Dendritic cell treated with granulocyte-macrophage colony-stimulating factor and Interleukin-4, amounts not matched to agents 40 ng/mL and 50 ng/mL, for 4 days (primary cell): Measurements from ENCODE around the gene PABPC3.

Experiments used
- H3K27ac Mint-ChIP-seq: one replicate; pipeline ENCODE4 v1.8.0; 2022; ENCODE audit warnings: mild to moderate bottlenecking, mixed read lengths
- H3K27me3 Mint-ChIP-seq: one replicate; pipeline ENCODE4 v1.8.0; 2022; ENCODE audit warnings: mild to moderate bottlenecking, mixed read lengths
- H3K36me3 Mint-ChIP-seq: one replicate; pipeline ENCODE4 v1.8.0; 2022; ENCODE audit warnings: low read depth, mixed read lengths
- H3K4me1 Mint-ChIP-seq: one replicate; pipeline ENCODE4 v1.8.0; 2022; ENCODE audit warnings: low read depth, mixed read lengths
- H3K4me3 Mint-ChIP-seq: one replicate; pipeline ENCODE4 v1.8.0; 2022; ENCODE audit warnings: mild to moderate bottlenecking, moderate library complexity, mixed read lengths
- H3K9me3 Mint-ChIP-seq: one replicate; pipeline ENCODE4 v1.8.0; 2022; ENCODE audit warnings: mixed read lengths
- intact Hi-C: fragments of 100-400 bp; cut with micrococcal nuclease; formaldehyde crosslinking; loops from one replicate; pipeline ENCODE4 v1.15.0; 2022

The PABPC3 gene

DNA sequence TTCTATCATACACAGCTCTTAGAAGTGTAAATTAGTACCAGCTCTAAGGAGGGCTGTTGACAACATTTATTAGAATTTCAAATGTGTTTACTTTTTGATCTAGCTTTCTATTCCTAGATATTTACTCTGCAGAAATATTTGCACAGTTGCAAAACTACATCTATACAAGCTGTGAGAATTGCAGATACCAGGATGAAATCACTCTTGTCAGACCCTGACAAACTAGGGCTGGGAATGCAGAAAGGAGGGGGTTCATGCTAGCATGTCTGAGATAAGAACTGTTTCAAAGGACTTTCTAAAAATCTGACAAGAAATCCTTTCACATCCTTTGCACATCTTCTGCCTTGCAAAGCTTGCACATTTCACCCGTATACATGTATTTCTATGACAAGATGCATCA lies 11.8 kb upstream of the PABPC3 start:
- intact Hi-C loops, result no loop called here
- Mint-ChIP-seq H3K36me3 (no peaks in the 10 kb centered on the region), H3K9me3 (no peaks in the 10 kb centered on the region), H3K4me1 (no peaks in the 10 kb centered on the region), H3K27me3 (peaks cover 10% of the 10 kb centered on the region), H3K4me3 (no peak overlapping the region), H3K27ac (no peak overlapping the region)

DNA sequence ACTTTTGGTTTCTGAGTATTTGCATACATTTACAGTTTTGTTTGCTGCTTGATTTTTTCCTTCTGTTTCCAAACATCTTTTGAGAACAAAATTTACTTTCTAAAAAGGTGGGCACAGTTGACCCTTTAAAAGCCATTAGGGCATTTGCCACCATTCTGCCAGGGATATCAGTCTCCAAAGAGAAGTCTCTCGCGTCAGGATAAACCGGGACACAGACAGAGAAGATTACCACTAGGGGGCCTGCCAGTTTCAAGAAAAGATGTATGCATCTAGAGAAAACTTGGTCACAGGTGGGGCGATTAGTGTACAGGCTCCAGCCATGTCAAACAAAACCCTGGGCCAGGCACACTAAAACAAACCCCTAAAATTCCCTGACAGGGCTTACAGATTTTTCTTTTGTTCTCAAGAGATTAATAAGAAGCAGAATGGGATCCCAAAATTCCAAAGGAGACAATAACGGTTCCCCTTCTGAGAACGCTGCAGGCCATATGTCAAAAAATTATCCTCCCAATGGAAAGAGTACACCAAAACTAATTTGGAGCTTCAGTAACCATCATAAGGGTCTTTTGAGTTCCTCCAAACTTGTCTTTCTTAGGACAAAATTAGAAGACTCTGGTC lies 10.7 kb upstream of the PABPC3 start:
- H3K36me3 Mint-ChIP-seq, result no peaks in the 10 kb centered on the region
- no peaks in the 10 kb centered on the region for H3K9me3 Mint-ChIP-seq
- no peak overlapping the region for H3K4me3 Mint-ChIP-seq
- H3K4me1 Mint-ChIP-seq, result peaks cover 5% of the 10 kb centered on the region
- intact Hi-C loops, result no loop called here
- H3K27ac Mint-ChIP-seq, result no peak overlapping the region
- peaks cover 12% of the 10 kb centered on the region for H3K27me3 Mint-ChIP-seq

DNA sequence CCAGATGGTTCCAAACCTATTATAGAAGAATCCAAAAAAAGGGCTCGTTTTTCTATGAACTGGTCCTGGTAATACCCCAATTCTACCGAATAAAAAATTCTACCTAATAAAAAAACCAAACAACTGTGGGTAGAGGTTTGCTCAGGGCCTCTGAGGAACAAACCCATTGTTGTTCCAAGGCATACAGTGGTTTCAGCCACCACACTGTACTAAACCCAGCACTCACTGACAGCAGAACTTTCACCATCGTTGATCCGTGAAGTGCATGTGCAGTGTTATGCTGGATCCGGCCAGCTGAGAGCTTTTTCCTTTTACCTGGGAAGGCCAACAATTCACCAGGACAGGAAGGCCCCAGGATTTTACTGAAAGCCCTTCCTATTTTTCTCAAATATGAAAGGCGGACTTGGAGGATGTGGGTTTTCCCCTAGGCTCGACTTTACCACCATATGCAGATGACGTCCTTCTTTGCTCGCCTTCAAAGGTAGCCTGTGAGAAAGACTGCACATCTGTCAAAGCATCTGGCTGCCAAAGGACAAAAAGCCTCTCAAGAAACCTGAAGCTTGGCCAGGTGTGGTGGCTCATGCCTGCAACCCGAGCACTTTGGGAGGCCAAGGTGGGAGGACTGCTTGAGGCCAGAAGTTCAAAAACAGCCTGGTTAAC lies 7.2 kb upstream of the PABPC3 start:
- no peak overlapping the region for H3K4me3 Mint-ChIP-seq
- no peak overlapping the region for H3K27ac Mint-ChIP-seq
- H3K27me3 Mint-ChIP-seq, result peaks cover 19% of the 10 kb centered on the region
- H3K4me1 Mint-ChIP-seq, result peaks cover 5% of the 10 kb centered on the region
- intact Hi-C loops, result no loop called here
- H3K36me3 Mint-ChIP-seq, result no peaks in the 10 kb centered on the region
- H3K9me3 Mint-ChIP-seq, result no peaks in the 10 kb centered on the region

DNA sequence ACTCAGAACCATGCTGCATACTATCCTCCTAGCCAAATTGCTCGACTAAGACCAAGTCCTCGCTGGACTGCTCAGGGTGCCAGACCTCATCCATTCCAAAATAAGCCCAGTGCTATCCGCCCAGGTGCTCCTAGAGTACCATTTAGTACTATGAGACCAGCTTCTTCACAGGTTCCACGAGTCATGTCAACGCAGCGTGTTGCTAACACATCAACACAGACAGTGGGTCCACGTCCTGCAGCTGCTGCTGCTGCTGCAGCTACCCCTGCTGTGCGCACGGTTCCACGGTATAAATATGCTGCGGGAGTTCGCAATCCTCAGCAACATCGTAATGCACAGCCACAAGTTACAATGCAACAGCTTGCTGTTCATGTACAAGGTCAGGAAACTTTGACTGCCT lies 1.5 kb downstream of the PABPC3 start:
- Mint-ChIP-seq H3K27ac (no peak overlapping the region), H3K36me3 (no peaks in the 10 kb centered on the region), H3K4me1 (peaks cover 5% of the 10 kb centered on the region), H3K27me3 (peaks cover 34% of the 10 kb centered on the region), H3K4me3 (no peak overlapping the region), H3K9me3 (no peaks in the 10 kb centered on the region)
- intact Hi-C loops, result no loop called here

DNA sequence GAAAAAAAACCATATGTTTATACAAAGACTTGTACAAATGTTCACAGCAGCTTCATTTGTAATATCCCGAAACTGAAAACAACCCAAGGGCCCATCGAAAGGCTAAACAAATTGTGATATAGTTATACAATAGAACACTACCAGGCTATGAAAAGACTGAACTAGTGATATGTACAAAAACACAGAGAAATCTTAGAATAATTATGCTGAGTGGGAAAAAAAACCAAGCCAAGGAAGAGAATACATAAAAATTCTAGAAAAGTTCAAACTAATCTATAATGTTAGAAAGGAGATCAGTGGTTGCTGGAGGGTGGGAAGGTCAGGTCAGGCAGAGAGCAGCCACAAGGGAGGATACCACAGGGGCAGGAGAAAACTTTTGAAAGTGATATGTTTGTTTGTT lies 7.8 kb downstream of the PABPC3 start:
- Mint-ChIP-seq H3K27ac (no peak overlapping the region), H3K9me3 (no peaks in the 10 kb centered on the region), H3K4me3 (no peak overlapping the region), H3K27me3 (peaks cover 7% of the 10 kb centered on the region), H3K4me1 (no peaks in the 10 kb centered on the region), H3K36me3 (no peaks in the 10 kb centered on the region)
- intact Hi-C loops, result no loop called here

DNA sequence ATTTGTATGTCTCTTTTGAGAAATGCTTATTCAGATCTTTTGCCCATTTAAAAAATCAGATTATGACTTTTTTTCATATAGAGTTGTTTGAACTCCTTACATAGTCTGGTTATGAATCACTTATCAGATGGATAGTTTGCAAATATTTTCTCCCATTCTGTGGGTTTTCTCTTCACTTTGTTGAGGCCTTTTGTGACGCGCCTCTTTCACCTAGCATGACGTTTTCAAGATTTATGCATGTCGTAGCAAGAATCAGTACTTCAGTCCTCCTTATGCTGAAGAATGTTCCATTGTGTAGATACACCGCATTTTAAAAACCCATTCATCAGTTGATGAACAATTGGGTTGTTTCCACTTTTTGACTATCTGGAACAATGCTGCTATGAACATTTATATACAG lies 13.4 kb downstream of the PABPC3 start:
- no peaks in the 10 kb centered on the region for H3K4me1 Mint-ChIP-seq
- H3K36me3 Mint-ChIP-seq, result no peaks in the 10 kb centered on the region
- H3K27ac Mint-ChIP-seq, result no peak overlapping the region
- intact Hi-C loops, result no loop called here
- no peaks in the 10 kb centered on the region for H3K9me3 Mint-ChIP-seq
- no peak overlapping the region for H3K4me3 Mint-ChIP-seq
- peaks cover 5% of the 10 kb centered on the region for H3K27me3 Mint-ChIP-seq

DNA sequence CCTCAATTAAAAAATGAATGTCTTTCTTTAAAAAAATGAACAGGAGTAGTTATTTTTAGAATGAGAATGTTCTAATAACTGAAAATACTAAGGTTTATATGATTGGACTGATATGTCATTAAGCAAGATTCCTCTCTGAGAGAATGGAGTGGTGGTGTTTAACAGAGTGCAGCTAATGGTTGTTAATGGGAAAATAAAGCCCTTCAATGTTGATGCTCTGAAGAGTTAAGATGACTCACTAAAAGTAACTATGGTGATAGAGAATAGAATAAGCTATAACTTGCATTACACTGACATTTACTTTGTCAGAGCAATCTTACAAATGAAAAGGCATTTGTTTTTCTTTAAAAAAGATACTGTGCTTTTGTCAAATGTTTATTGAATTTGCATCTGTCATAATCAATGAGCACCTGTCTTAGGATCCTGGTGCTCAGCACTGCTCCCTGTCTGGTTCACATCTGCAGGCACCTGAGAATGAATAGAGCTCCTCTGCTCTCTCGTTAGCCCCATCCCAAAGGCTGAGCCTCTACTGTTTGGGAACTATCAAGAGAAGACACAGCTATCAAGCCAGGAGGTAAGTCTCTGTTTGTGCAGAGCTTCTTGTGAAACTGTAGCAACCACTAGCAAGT lies 15.1 kb downstream of the PABPC3 start:
- H3K36me3 Mint-ChIP-seq, result no peaks in the 10 kb centered on the region
- H3K27ac Mint-ChIP-seq, result no peak overlapping the region
- H3K4me3 Mint-ChIP-seq, result no peak overlapping the region
- H3K27me3 Mint-ChIP-seq, result peaks cover 7% of the 10 kb centered on the region
- intact Hi-C loops, result loop anchor here (5.0 kb wide), 1 partner anchor 114 kb away; no protein-coding TSS in a partner anchor
- no peaks in the 10 kb centered on the region for H3K9me3 Mint-ChIP-seq
- no peaks in the 10 kb centered on the region for H3K4me1 Mint-ChIP-seq

DNA sequence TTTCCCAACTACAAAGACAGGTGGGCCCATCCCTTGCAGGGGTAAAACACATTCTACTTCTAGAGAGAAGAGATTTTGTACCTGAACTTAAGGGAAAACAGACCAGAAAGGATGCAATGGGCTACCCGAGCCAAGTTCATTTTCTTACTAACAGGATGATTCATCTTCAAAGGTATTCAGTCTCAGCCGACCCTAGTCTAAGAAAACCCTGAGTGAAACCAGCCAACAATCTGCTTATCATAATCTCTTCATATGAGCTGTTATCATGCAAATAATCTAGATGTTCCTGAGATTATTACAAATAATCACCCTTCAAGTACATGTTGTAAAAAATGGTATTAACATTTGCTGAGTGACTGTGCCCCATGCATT lies 15.6 kb downstream of the PABPC3 start:
- Mint-ChIP-seq H3K4me1 (no peaks in the 10 kb centered on the region), H3K36me3 (no peaks in the 10 kb centered on the region), H3K27ac (no peak overlapping the region), H3K9me3 (no peaks in the 10 kb centered on the region), H3K4me3 (no peak overlapping the region), H3K27me3 (peaks cover 7% of the 10 kb centered on the region)
- intact Hi-C loops, result loop anchor here (5.0 kb wide), 1 partner anchor 114 kb away; no protein-coding TSS in a partner anchor

DNA sequence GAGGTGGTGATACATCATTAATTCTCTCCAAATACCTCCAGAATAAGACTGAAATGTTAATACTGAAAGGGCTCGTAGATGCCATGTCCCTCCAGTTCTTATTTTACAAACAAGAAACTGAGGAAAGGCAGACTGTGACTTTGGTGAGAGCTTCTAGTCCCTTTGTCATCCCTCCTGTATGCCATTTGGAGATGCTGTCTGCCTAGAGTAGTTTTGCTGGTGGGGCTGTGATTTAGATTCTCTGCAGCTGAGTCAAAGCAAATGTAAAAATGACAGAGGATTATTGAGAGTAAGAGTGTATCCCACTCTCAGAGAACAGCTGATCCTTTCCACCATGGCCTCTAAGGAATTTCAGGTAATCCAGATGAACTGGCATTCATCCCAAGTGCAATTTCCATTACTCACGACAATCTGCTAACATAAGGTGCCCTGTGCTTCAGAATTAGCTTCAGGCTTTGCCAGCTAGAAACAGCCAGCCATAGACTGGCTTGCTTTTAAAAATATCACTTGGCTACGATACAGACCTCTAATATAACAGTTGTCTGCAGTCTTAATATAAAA lies 16.8 kb downstream of the PABPC3 start:
- H3K27ac Mint-ChIP-seq, result no peak overlapping the region
- intact Hi-C loops, result loop anchor here (5.0 kb wide), 1 partner anchor 115 kb away; no protein-coding TSS in a partner anchor
- peaks cover 7% of the 10 kb centered on the region for H3K27me3 Mint-ChIP-seq
- H3K36me3 Mint-ChIP-seq, result no peaks in the 10 kb centered on the region
- no peaks in the 10 kb centered on the region for H3K9me3 Mint-ChIP-seq
- no peaks in the 10 kb centered on the region for H3K4me1 Mint-ChIP-seq
- no peak overlapping the region for H3K4me3 Mint-ChIP-seq

DNA sequence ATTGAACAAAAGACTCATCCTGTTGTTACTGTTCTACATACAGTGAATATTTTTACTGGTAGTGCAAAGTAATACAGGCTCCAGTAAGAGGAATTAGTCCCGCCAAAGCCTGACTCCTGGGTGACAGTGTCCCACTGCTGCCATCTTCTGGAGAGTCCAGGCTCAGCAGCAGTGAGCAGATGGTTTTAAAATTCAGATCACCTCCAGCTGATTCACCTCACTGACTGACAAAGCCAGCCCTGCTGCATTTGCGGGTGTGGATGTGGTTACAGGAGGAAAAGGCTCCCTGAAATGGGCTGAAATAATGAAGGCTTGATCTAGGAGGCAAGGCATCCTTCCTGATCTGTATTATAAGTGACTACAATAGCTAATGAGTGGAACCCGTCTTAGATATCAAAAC lies 18.3 kb downstream of the PABPC3 start:
- H3K27me3 Mint-ChIP-seq, result peaks cover 7% of the 10 kb centered on the region
- no peaks in the 10 kb centered on the region for H3K36me3 Mint-ChIP-seq
- intact Hi-C loops, result loop anchor here (5.0 kb wide), 1 partner anchor 117 kb away; no protein-coding TSS in a partner anchor
- H3K4me3 Mint-ChIP-seq, result no peak overlapping the region
- no peak overlapping the region for H3K27ac Mint-ChIP-seq
- no peaks in the 10 kb centered on the region for H3K4me1 Mint-ChIP-seq
- H3K9me3 Mint-ChIP-seq, result no peaks in the 10 kb centered on the region

DNA sequence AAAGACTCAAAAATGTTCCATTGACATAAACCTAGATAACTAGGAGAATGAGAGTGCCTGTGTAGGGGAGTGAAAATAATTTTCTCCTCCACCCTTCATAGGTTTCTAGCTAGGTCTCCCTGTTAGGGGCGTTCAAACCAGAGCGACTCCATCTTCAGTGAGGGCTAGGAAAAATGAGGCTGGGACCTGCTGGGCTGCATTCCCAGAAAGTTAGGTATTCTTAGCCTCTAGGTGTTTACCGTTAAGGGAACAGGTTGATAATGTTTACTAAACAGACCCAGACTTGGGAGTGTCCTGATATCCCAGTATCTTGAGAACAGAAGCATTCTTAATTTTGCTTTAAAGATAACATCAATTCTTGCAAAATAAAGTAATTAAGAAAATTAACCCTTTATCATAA lies 20.1 kb downstream of the PABPC3 start:
- Mint-ChIP-seq H3K36me3 (no peaks in the 10 kb centered on the region), H3K9me3 (no peaks in the 10 kb centered on the region), H3K27me3 (peaks cover 7% of the 10 kb centered on the region), H3K27ac (no peak overlapping the region), H3K4me3 (no peak overlapping the region), H3K4me1 (no peaks in the 10 kb centered on the region)
- intact Hi-C loops, result no loop called here

DNA sequence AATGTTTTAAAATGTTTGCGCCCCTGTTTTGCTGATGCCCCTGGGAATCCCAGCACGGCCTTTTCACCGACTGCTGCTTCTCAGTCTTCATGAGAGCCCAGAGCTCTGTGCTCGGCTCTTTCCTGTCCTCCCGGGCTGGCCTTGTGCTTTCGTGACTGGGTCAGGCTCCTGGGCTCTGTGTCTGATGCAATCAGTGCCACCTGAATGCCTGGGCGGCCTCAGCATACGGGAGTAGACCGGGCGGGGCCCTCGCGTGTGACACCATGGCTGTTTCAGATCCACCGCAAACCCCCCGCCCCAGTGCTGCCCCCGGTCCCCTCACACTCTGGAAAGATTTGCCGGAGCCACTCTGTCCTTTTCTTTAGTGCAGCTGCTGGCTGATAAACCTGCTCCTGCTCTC lies 21.4 kb downstream of the PABPC3 start:
- H3K36me3 Mint-ChIP-seq, result no peaks in the 10 kb centered on the region
- H3K4me1 Mint-ChIP-seq, result no peaks in the 10 kb centered on the region
- intact Hi-C loops, result no loop called here
- H3K27ac Mint-ChIP-seq, result no peak overlapping the region
- no peaks in the 10 kb centered on the region for H3K9me3 Mint-ChIP-seq
- no peak overlapping the region for H3K4me3 Mint-ChIP-seq
- H3K27me3 Mint-ChIP-seq, result peaks cover 5% of the 10 kb centered on the region

DNA sequence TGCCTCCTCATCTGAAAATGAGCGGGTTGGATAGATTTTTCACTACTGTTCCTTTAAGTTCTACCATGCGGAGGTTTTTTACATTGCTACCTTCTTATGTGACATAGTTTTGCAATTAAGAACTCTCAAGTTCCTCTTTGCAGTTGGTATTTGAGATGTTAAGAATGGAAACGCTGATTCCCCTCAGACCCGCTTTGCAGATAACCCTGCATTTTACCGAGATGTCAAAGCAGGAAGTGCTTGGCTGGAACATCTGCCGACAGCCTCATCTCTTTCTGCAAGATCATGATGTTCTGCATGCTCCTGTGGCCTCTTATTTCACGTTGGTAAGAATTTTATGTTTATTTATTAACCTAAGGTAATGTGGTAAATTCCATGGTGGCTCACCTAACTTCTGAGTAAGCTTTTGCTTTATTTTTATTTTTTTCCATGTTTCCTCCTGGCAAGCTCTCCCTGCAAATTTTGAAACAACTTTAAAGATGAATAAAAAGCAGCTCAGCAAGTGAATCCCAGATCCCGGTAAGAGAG lies 22.5 kb downstream of the PABPC3 start:
- intact Hi-C loops, result no loop called here
- H3K9me3 Mint-ChIP-seq, result no peaks in the 10 kb centered on the region
- H3K4me1 Mint-ChIP-seq, result no peaks in the 10 kb centered on the region
- no peak overlapping the region for H3K27ac Mint-ChIP-seq
- H3K36me3 Mint-ChIP-seq, result no peaks in the 10 kb centered on the region
- H3K27me3 Mint-ChIP-seq, result peaks cover 5% of the 10 kb centered on the region
- H3K4me3 Mint-ChIP-seq, result no peak overlapping the region

DNA sequence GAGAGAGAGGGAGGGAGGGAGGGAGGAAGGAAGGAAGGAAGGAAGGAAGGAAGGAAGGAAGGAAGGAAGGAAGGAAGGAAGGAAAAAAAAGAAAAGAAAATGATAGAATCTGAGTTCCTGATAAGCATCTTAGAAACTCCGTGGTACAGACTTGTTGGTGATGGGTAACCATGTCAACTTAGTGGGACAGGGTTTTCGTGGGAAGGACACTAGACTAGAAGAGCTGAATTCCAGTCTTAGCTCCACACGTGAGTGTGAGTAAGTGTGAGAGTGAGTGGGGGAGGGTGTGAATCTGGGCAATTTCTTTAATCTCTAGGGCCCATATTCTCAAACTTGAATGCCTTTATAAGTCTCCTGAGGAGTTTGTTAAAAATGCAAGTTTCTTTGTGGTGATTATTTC lies 35.0 kb downstream of the PABPC3 start:
- no peaks in the 10 kb centered on the region for H3K4me1 Mint-ChIP-seq
- no peaks in the 10 kb centered on the region for H3K9me3 Mint-ChIP-seq
- H3K27ac Mint-ChIP-seq, result no peak overlapping the region
- no peak overlapping the region for H3K4me3 Mint-ChIP-seq
- H3K27me3 Mint-ChIP-seq, result peaks cover 6% of the 10 kb centered on the region
- intact Hi-C loops, result no loop called here
- H3K36me3 Mint-ChIP-seq, result no peaks in the 10 kb centered on the region
